ENCODE data around the gene IDH3B.

The IDH3B gene

GRCh38 chr20:2626853-2627541, 37.0 kb downstream of the IDH3B start:
- DNase-seq (ENCODE audit: extremely low spot score): no peak
- POLR2A ChIA-PET: no interaction called here
- CTCF ChIA-PET: interaction anchor here (0.8 to 1.1 kb wide), 2 partner anchors 12 to 15 kb away, joined by 3 read pairs; no protein-coding TSS in a partner anchor
- TF ChIP-seq, protein P1, sequence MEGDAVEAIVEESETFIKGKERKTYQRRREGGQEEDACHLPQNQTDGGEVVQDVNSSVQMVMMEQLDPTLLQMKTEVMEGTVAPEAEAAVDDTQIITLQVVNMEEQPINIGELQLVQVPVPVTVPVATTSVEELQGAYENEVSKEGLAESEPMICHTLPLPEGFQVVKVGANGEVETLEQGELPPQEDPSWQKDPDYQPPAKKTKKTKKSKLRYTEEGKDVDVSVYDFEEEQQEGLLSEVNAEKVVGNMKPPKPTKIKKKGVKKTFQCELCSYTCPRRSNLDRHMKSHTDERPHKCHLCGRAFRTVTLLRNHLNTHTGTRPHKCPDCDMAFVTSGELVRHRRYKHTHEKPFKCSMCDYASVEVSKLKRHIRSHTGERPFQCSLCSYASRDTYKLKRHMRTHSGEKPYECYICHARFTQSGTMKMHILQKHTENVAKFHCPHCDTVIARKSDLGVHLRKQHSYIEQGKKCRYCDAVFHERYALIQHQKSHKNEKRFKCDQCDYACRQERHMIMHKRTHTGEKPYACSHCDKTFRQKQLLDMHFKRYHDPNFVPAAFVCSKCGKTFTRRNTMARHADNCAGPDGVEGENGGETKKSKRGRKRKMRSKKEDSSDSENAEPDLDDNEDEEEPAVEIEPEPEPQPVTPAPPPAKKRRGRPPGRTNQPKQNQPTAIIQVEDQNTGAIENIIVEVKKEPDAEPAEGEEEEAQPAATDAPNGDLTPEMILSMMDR (IDR thresholded peaks at IDR 0.05; ENCODE audit: control extremely low read depth, extremely low read depth, low read depth, missing control alignments): no peak

- ChIA-PET CTCF (no interaction called here), POLR2A (no interaction called here)
- TF ChIP-seq, protein P1 (IDR thresholded peaks at IDR 0.05; ENCODE audit: control extremely low read depth, extremely low read depth, low read depth, missing control alignments): no peak
- no peak for DNase-seq (ENCODE audit: extremely low spot score)
Measured at GRCh38 chr20:2625062-2625461, 39.0 kb downstream of the IDH3B start.

- ChIA-PET POLR2A (no interaction called here), CTCF (no interaction called here)
- no peak for DNase-seq (ENCODE audit: extremely low spot score)
- TF ChIP-seq, protein P1 (IDR thresholded peaks at IDR 0.05; ENCODE audit: control extremely low read depth, extremely low read depth, low read depth, missing control alignments): no peak
Measured at GRCh38 chr20:2624190-2624589, 39.8 kb downstream of the IDH3B start.

- CTCF ChIA-PET: interaction anchor here (1.3 kb wide), 1 partner anchor 17 kb away, joined by 3 read pairs; no protein-coding TSS in a partner anchor
Measured at GRCh38 chr20:2619961-2620595, 43.9 kb downstream of the IDH3B start.

GRCh38 chr20:2619337-2619736, 44.7 kb downstream of the IDH3B start:
- TF ChIP-seq, protein P1 (IDR thresholded peaks at IDR 0.05; ENCODE audit: control extremely low read depth, extremely low read depth, low read depth, missing control alignments): no peak
- POLR2A ChIA-PET: no interaction called here
- DNase-seq (ENCODE audit: extremely low spot score): no peak
- CTCF ChIA-PET: no interaction called here

More at GRCh38 chr20:2619961-2620595, 43.9 kb downstream of the IDH3B start:
- TF ChIP-seq, protein P1 (IDR thresholded peaks at IDR 0.05; ENCODE audit: control extremely low read depth, extremely low read depth, low read depth, missing control alignments): no peak
- no peak for DNase-seq (ENCODE audit: extremely low spot score)
- POLR2A ChIA-PET: no interaction called here

DNA sequence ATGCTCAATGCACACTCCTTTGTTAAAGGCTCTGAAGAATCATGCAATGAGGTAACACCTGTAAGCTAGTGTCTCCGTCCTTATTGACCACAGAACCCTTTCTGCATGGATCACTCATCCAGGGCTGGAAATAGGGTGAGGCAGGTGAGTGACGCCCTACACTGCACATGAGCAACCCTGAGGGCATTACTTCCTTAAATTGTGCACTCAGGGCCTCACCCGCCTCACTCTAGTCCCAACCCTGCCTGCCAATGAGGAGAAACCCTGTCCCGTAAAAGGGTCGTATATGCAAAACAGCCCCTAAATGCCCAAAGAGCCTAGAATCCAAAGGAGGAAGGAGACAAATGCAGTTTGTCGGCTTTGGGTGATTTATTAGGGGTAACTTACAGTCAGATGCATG, 45.2 kb downstream of the IDH3B start:
- TF ChIP-seq, protein P1 (IDR thresholded peaks at IDR 0.05; ENCODE audit: control extremely low read depth, extremely low read depth, low read depth, missing control alignments): no peak
- CTCF ChIA-PET: no interaction called here
- POLR2A ChIA-PET: no interaction called here
- DNase-seq (ENCODE audit: extremely low spot score): no peak
